ENCODE results near the gene ITGAX. TPM values are rescaled to one million over a fixed set of nuclear protein-coding genes. Genes with fewer than 3 reads are reported as not detected.
"Not testable (repeated sequence)": the region's sequence is repeated elsewhere in the genome, so short reads cannot be mapped to it uniquely, and the experiment has no call there.

ITGAX gene
- polyA plus RNA-seq, 4 donors, result 0.22 to 2.5 (median 1.1) TPM

GRCh38 chr16:31334934-31335333 is 20.0 kb upstream of the ITGAX start:
- H3K27me3 ChIP-seq (ENCODE audit: control insufficient read depth in 3 of 3, insufficient read depth in 3 of 3, low read length in 3 of 3), result peaks cover 0 to 21% (median 10%) of the 10 kb centered on the region in 3 donors
- no peak overlapping the region for H3K4me3 ChIP-seq (ENCODE audit: low read depth in 1 of 3, low read length in 3 of 3)
- H3K27ac ChIP-seq (ENCODE audit: low read depth in 1 of 3, low read length in 2 of 3), result no peak overlapping the region
- FAIRE-seq (no peak), DNase-seq (no peak)
- H3K4me1 ChIP-seq (ENCODE audit: control insufficient read depth in 3 of 3, insufficient read depth in 2 of 3, low read depth in 1 of 3, low read length in 2 of 3), result no peaks in the 10 kb centered on the region
- no peaks in the 10 kb centered on the region for H3K9me3 ChIP-seq (ENCODE audit: control insufficient read depth in 2 of 2, insufficient read depth in 1 of 2, low read depth in 1 of 2, low read length in 1 of 2)
- no peaks in the 10 kb centered on the region for H3K36me3 ChIP-seq (ENCODE audit: control insufficient read depth in 3 of 3, insufficient read depth in 2 of 3, low read depth in 1 of 3, low read length in 3 of 3)
- 69 to 85% (median 82%) methylated on average over 1 of the region's 1 CpG for WGBS, 3 donors

- no peaks in the 10 kb centered on the region for H3K4me1 ChIP-seq (ENCODE audit: control insufficient read depth in 3 of 3, insufficient read depth in 2 of 3, low read depth in 1 of 3, low read length in 2 of 3)
- WGBS, 3 donors, result 18 to 57% (median 38%) methylated on average over 9 of the region's 9 CpGs
- H3K9me3 ChIP-seq (ENCODE audit: control insufficient read depth in 2 of 2, insufficient read depth in 1 of 2, low read depth in 1 of 2, low read length in 1 of 2), result no peaks in the 10 kb centered on the region
- no peaks in the 10 kb centered on the region for H3K36me3 ChIP-seq (ENCODE audit: control insufficient read depth in 3 of 3, insufficient read depth in 2 of 3, low read depth in 1 of 3, low read length in 3 of 3)
- no peak overlapping the region for H3K27ac ChIP-seq (ENCODE audit: low read depth in 1 of 3, low read length in 2 of 3)
- no peak for FAIRE-seq
- peaks cover 0 to 16% (median 6%) of the 10 kb centered on the region in 3 donors for H3K27me3 ChIP-seq (ENCODE audit: control insufficient read depth in 3 of 3, insufficient read depth in 3 of 3, low read length in 3 of 3)
- DNase-seq, result peak; percentile 19 to 37
- no peak overlapping the region for H3K4me3 ChIP-seq (ENCODE audit: low read depth in 1 of 3, low read length in 3 of 3)
These were observed 19.5 kb upstream of the ITGAX start for GRCh38 chr16:31335431-31335830.

GRCh38 chr16:31338166-31338685 is 16.8 kb upstream of the ITGAX start:
- WGBS, 3 donors, result 41 to 60% (median 48%) methylated on average over 4 of the region's 4 CpGs

GRCh38 chr16:31344712-31345111 is 10.3 kb upstream of the ITGAX start:
- Histone ChIP-seq H3K27me3 (ENCODE audit: control insufficient read depth in 3 of 3, insufficient read depth in 3 of 3, low read length in 3 of 3) (no peaks in the 10 kb centered on the region), H3K27ac (ENCODE audit: low read depth in 1 of 3, low read length in 2 of 3) (no peak overlapping the region), H3K36me3 (ENCODE audit: control insufficient read depth in 3 of 3, insufficient read depth in 2 of 3, low read depth in 1 of 3, low read length in 3 of 3) (no peaks in the 10 kb centered on the region), H3K9me3 (ENCODE audit: control insufficient read depth in 2 of 2, insufficient read depth in 1 of 2, low read depth in 1 of 2, low read length in 1 of 2) (no peaks in the 10 kb centered on the region), H3K4me3 (ENCODE audit: low read depth in 1 of 3, low read length in 3 of 3) (no peak overlapping the region), H3K4me1 (ENCODE audit: control insufficient read depth in 3 of 3, insufficient read depth in 2 of 3, low read depth in 1 of 3, low read length in 2 of 3) (no peaks in the 10 kb centered on the region)
- WGBS, 3 donors, result 31 to 50% (median 47%) methylated on average over 9 of the region's 9 CpGs
- FAIRE-seq (no peak), DNase-seq (no peak)

More at GRCh38 chr16:31338166-31338685, 16.8 kb upstream of the ITGAX start:
- not testable (repeated sequence) for FAIRE-seq; DNase-seq; H3K9me3 ChIP-seq (ENCODE audit: control insufficient read depth in 2 of 2, insufficient read depth in 1 of 2, low read depth in 1 of 2, low read length in 1 of 2); H3K4me3 ChIP-seq (ENCODE audit: low read depth in 1 of 3, low read length in 3 of 3); H3K36me3 ChIP-seq (ENCODE audit: control insufficient read depth in 3 of 3, insufficient read depth in 2 of 3, low read depth in 1 of 3, low read length in 3 of 3); H3K27me3 ChIP-seq (ENCODE audit: control insufficient read depth in 3 of 3, insufficient read depth in 3 of 3, low read length in 3 of 3); H3K4me1 ChIP-seq (ENCODE audit: control insufficient read depth in 3 of 3, insufficient read depth in 2 of 3, low read depth in 1 of 3, low read length in 2 of 3); H3K27ac ChIP-seq (ENCODE audit: low read depth in 1 of 3, low read length in 2 of 3)

- H3K36me3 ChIP-seq (ENCODE audit: control insufficient read depth in 3 of 3, insufficient read depth in 2 of 3, low read depth in 1 of 3, low read length in 3 of 3), result no peaks in the 10 kb centered on the region
- WGBS, 3 donors, result 61 to 71% (median 66%) methylated on average over 5 of the region's 5 CpGs
- H3K27ac ChIP-seq (ENCODE audit: low read depth in 1 of 3, low read length in 2 of 3), result no peak overlapping the region
- no peak for FAIRE-seq
- H3K4me1 ChIP-seq (ENCODE audit: control insufficient read depth in 3 of 3, insufficient read depth in 2 of 3, low read depth in 1 of 3, low read length in 2 of 3), result no peaks in the 10 kb centered on the region
- peaks cover 0 to 6% of the 10 kb centered on the region in 2 donors for H3K9me3 ChIP-seq (ENCODE audit: control insufficient read depth in 2 of 2, insufficient read depth in 1 of 2, low read depth in 1 of 2, low read length in 1 of 2)
- DNase-seq, result no peak
- no peak overlapping the region for H3K4me3 ChIP-seq (ENCODE audit: low read depth in 1 of 3, low read length in 3 of 3)
- H3K27me3 ChIP-seq (ENCODE audit: control insufficient read depth in 3 of 3, insufficient read depth in 3 of 3, low read length in 3 of 3), result no peaks in the 10 kb centered on the region
These were observed 7.5 kb upstream of the ITGAX start for GRCh38 chr16:31347445-31347844.

- H3K4me1 ChIP-seq (ENCODE audit: control insufficient read depth in 3 of 3, insufficient read depth in 2 of 3, low read depth in 1 of 3, low read length in 2 of 3), result no peaks in the 10 kb centered on the region
- no peaks in the 10 kb centered on the region for H3K36me3 ChIP-seq (ENCODE audit: control insufficient read depth in 3 of 3, insufficient read depth in 2 of 3, low read depth in 1 of 3, low read length in 3 of 3)
- WGBS, 3 donors, result 56 to 64% (median 64%) methylated on average over 3 of the region's 3 CpGs
- FAIRE-seq (no peak), DNase-seq (no peak)
- H3K27me3 ChIP-seq (ENCODE audit: control insufficient read depth in 3 of 3, insufficient read depth in 3 of 3, low read length in 3 of 3), result no peaks in the 10 kb centered on the region
- H3K9me3 ChIP-seq (ENCODE audit: control insufficient read depth in 2 of 2, insufficient read depth in 1 of 2, low read depth in 1 of 2, low read length in 1 of 2), result peaks cover 0 to 6% of the 10 kb centered on the region in 2 donors
- no peak overlapping the region for H3K27ac ChIP-seq (ENCODE audit: low read depth in 1 of 3, low read length in 2 of 3)
- H3K4me3 ChIP-seq (ENCODE audit: low read depth in 1 of 3, low read length in 3 of 3), result no peak overlapping the region
These were observed 6.4 kb upstream of the ITGAX start for GRCh38 chr16:31348579-31348978.

GRCh38 chr16:31350275-31351005 is 4.5 kb upstream of the ITGAX start:
- H3K36me3 ChIP-seq (ENCODE audit: control insufficient read depth in 3 of 3, insufficient read depth in 2 of 3, low read depth in 1 of 3, low read length in 3 of 3), result no peaks in the 10 kb centered on the region
- peaks cover 0 to 6% of the 10 kb centered on the region in 2 donors for H3K9me3 ChIP-seq (ENCODE audit: control insufficient read depth in 2 of 2, insufficient read depth in 1 of 2, low read depth in 1 of 2, low read length in 1 of 2)
- H3K4me3 ChIP-seq (ENCODE audit: low read depth in 1 of 3, low read length in 3 of 3), result no peak overlapping the region
- H3K27ac ChIP-seq (ENCODE audit: low read depth in 1 of 3, low read length in 2 of 3), result no peak overlapping the region
- DNase-seq, result no peak
- FAIRE-seq, result no peak
- H3K27me3 ChIP-seq (ENCODE audit: control insufficient read depth in 3 of 3, insufficient read depth in 3 of 3, low read length in 3 of 3), result no peaks in the 10 kb centered on the region
- 73 to 74% (median 74%) methylated on average over 12 of the region's 12 CpGs for WGBS, 3 donors
- no peaks in the 10 kb centered on the region for H3K4me1 ChIP-seq (ENCODE audit: control insufficient read depth in 3 of 3, insufficient read depth in 2 of 3, low read depth in 1 of 3, low read length in 2 of 3)

GRCh38 chr16:31351246-31351941 is 3.6 kb upstream of the ITGAX start:
- peaks cover 0 to 6% of the 10 kb centered on the region in 2 donors for H3K9me3 ChIP-seq (ENCODE audit: control insufficient read depth in 2 of 2, insufficient read depth in 1 of 2, low read depth in 1 of 2, low read length in 1 of 2)
- H3K27ac ChIP-seq (ENCODE audit: low read depth in 1 of 3, low read length in 2 of 3), result peak overlapping the region in 1 of 3 donors; percentile 47
- DNase-seq (no peak), FAIRE-seq (no peak)
- 71 to 77% (median 73%) methylated on average over 19 of the region's 19 CpGs for WGBS, 3 donors
- no peaks in the 10 kb centered on the region for H3K36me3 ChIP-seq (ENCODE audit: control insufficient read depth in 3 of 3, insufficient read depth in 2 of 3, low read depth in 1 of 3, low read length in 3 of 3)
- H3K4me3 ChIP-seq (ENCODE audit: low read depth in 1 of 3, low read length in 3 of 3), result no peak overlapping the region
- H3K27me3 ChIP-seq (ENCODE audit: control insufficient read depth in 3 of 3, insufficient read depth in 3 of 3, low read length in 3 of 3), result no peaks in the 10 kb centered on the region
- H3K4me1 ChIP-seq (ENCODE audit: control insufficient read depth in 3 of 3, insufficient read depth in 2 of 3, low read depth in 1 of 3, low read length in 2 of 3), result no peaks in the 10 kb centered on the region

All from small intestine (tissue), 7 donors.